ENCODE data around the gene SNTG2.
"Not testable (repeated sequence)": the region's sequence is repeated elsewhere in the genome, so short reads cannot be mapped to it uniquely, and the experiment has no call there.

SNTG2 gene

DNA sequence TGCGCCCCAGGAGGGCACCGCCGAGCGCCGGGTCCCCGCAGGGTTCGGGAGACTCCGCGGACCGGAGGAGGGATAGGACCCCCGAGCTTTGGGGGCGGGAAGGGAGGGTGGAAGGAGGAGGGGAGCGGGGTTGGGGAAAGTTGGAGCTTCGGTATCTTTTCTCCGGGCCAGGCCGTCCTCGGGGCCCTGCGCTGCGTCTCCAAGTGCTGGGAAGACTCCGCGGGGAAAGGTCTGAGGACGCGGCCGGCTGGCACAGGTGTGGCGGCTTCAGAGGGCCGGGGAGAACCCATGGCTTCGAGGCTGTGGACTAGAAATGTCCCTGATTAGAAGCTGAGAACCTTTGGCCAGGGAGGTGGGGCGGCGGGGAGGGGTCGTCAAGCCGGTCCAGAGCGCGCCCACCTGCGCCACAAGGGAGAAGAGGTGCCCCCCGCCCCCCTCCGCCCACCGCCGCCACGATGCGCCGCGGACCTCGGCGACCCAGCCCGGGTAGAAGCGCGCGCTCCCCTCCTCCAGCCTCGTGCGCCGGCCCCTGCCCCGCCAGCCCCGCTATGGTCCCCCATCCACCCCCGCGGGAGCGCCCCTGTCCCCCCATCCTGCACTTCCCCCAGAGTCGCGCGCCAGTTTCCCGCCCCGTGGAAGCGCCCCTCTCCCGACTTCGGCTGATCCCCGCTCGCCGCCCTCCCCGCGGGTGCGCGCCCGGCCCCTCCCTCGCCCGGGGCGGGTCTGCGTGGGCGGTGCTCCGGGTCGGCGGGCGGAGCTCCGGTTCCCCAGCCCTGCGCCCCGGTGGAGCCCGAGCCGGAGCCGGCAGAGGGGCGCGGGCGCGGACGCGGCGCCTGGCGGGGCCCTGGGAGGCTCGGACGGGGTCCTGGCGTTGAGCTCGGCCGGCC is at the start of gene SNTG2:
Gene SNTG2, plus strand, starts transcription at position 770 of the 887 bp plus-strand sequence. CDS start 148 bp downstream, outside the sequence.
- DNase-seq (ENCODE audit: low spot score) = no peak

- no peak for DNase-seq (ENCODE audit: low spot score)
Observed at GRCh38 chr2:902584-902983, 48.1 kb upstream of the SNTG2 start.

DNA sequence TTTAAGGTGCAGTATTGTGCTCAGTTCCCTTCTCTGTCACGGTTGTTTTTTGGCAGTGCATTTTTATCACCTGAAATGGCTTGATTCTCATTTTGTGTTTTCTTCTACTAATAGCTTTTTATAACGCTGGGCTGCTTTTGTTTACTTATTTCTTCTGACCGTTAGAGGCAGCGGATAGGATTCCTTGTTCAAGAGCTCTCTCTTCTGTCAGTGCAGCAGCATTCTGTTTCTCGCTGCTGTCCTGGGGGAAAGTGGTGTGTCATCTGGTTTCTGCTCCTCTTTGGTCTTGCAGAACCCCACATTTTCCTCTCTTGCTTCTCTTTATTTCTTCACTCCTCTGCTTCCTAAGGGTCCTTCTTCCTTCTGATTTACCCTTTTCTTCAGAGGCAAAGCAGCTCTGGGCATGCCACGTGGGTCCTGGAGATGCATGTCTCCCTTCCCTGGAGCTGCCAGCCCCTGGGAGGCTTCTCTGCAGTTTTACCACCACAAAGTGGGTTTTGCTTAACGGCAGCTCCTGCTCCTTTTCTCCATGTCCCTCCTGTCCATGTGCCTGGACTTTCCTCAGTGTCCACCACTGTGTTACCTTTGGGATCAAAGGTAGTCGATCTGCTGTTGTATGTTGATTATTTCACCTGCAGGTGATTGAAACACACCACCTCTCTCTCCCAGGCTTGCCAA is 47.3 kb upstream of the SNTG2 start:
- DNase-seq (ENCODE audit: low spot score) = no peak

GRCh38 chr2:904246-905024 is 46.2 kb upstream of the SNTG2 start:
- no peak for DNase-seq (ENCODE audit: low spot score)

DNA sequence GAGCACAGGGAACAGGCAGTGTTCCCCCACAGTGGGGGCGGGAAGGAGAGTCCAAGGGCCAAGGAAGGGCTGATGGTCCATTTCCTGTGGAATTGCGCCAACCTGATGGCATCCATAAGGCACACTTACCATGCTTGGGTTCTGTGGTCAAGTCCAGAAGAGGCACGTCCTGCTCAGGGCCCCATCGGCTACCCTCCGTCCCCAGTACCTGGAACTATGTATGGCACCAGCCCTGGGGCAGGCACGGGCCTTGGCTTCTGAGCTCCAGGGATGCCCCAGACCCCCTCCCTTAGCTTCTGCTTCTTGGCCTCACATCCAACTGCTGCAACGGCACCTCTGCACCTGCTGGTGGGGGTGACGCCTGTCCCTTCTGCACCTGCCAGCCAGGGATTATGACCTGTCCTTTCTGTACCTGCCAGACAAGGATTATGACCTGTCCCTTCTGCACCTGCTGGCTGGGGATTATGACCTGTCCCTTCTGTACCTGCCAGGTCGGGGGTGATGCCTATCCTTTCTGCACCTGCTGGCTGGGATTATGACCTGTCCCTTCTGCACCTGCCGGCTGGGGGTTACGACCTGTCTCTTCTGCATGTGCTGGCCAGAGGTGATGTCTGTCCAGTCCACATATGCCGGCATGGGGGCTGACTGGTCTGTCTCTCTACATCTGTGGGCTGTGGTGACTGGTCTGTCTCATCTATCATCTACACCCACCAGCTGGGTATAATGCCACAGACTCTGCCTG is 45.4 kb upstream of the SNTG2 start:
- no peak for DNase-seq (ENCODE audit: low spot score)

DNA sequence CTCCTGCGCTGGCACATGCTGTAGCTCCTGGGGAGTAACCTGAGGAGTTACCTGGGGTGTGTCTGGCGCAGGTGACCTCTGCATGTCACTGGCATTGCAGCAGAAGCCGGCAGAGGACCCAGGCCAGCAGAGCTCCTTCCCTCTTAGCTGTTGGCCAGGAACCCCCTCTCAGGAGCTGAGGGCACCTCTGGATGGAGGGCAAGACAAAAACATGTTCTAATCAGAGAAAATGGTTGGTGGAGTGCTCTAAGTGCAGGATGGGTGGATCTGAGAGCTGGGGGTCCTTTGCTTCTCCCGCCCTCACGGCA is 44.9 kb upstream of the SNTG2 start:
- DNase-seq (ENCODE audit: low spot score) = no peak

GRCh38 chr2:907706-908105 is 42.9 kb upstream of the SNTG2 start:
- DNase-seq (ENCODE audit: low spot score) = no peak

GRCh38 chr2:908568-908967 is 42.1 kb upstream of the SNTG2 start:
- no peak for DNase-seq (ENCODE audit: low spot score)

DNA sequence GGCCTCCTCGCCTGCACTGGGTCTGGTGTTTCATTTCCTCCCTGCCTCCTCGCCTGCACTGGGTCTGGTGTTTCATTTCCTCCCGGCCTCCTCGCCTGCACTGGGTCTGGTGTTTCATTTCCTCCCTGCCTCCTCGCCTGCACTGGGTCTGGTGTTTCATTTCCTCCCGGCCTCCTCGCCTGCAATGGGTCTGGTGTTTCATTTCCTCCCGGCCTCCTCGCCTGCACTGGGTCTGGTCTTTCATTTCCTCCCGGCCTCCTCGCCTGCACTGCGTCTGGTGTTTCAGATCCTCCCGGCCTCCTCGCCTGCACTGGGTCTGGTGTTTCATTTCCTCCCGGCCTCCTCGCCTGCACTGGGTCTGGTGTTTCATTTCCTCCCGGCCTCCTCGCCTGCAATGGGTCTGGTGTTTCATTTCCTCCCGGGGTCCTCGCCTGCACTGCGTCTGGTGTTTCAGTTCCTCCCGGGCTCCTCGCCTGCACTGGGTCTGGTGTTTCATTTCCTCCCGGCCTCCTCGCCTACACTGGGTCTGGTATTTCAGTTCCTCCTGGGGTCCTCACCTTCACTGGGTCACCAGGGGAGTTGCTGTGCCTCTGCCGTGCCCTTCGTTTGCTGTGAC is 40.8 kb upstream of the SNTG2 start:
- not testable (repeated sequence) for DNase-seq (ENCODE audit: low spot score)

GRCh38 chr2:910698-911097 is 40.0 kb upstream of the SNTG2 start:
- no peak for DNase-seq (ENCODE audit: low spot score)

GRCh38 chr2:915979-916378 is 34.7 kb upstream of the SNTG2 start:
- DNase-seq (ENCODE audit: low spot score) = no peak

DNA sequence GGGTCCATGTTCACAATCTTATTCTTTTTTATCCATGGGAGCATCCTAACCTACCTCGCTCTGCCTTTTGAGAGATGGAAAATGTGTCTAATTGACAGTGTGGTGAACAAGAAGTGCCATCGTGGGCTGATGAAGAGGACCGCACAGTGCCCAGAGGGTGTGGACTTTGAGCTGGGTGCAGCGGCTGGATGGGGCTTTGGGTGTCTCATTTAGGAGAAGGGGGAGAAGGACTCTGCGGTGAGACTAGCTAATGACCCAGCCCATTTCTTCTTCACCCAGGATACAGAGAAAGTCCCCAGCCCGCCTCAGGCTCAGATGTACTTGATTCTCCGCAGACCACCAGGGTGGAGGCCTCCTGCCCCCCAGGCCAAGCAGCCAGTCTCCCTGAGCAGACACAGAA is 33.7 kb upstream of the SNTG2 start:
- no peak for DNase-seq (ENCODE audit: low spot score)

DNA sequence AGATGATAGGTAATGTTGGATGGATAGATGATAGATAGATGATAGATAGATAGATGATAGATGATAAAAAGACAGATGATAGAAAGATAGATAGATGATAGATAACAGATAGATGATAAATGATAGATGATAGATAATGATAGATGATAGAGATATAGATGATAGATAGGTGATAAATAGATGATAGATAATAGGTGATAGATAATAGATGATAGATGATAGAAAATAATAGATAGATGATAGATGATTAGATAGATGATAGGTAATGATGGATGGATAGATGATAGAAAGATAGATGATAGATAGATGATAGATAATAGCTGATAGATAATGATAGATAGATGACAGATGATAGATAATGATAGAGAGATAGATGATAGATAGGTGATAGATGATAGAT is 31.0 kb upstream of the SNTG2 start:
- no peak for DNase-seq (ENCODE audit: low spot score)

- no peak for DNase-seq (ENCODE audit: low spot score)
Observed at GRCh38 chr2:920573-920972, 30.1 kb upstream of the SNTG2 start.

DNA sequence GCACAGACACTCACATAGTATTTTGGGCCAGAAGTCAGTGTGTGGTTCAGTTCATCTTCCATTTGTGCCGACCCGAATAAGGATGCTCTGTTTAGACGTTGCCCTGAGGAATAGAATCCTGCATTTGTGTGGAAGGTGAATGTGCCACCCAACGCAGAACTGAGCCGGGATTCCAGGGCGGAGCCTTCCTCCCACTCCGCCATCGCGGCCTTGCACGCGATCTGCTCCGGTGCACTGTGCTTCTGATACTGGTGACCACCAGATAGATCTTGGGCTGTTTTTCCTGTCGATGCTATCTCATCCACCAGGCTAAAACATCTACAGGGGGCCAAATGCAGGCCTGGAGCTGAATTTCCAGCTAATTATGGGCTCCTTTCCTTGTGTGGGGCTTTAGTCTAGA is 29.6 kb upstream of the SNTG2 start:
- DNase-seq (ENCODE audit: low spot score) = no peak

DNA sequence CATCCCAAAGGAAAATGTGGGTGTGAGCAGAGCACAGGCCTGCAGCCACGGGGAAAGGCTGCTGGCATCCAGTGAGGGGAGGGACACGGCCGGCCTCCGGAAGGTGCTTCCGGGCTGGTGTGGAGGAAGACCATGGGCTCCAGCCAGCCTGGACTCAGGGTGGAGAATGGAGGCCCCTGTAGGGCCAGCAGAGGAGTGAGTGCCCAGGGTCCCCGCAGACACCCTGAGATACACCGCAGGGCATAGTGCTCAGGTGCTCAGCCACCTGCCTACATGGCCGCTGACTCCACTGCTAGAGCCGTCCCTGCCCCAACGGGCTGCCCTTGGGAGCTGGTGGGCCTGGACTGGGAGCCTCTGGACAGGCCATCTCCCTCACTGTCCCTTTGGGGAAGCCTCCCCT is 28.5 kb upstream of the SNTG2 start:
- DNase-seq (ENCODE audit: low spot score) = no peak

- no peak for DNase-seq (ENCODE audit: low spot score)
Observed at GRCh38 chr2:923832-924601, 26.6 kb upstream of the SNTG2 start.

GRCh38 chr2:924701-925100 is 25.9 kb upstream of the SNTG2 start:
- DNase-seq (ENCODE audit: low spot score) = no peak

DNA sequence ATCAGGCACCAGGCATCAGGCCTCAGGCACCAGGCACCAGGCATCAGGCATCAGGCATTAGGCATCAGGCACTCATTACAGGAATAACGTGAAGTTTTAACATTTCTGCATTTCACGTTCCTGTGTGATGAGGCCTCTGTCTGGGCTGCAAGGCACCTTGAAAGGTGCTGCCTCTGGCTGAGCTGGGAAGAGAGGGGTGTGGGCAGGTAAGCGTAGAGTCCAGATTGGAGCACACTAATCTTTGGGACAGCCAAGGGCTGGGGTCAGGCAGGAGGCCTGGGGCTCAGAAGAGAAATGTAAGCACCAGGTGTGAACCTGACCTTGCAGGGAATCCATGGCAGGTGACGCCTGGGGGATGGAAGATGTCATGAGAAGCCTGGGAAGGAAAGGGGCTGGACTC is 25.3 kb upstream of the SNTG2 start:
- no peak for DNase-seq (ENCODE audit: low spot score)

- no peak for DNase-seq (ENCODE audit: low spot score)
Observed at GRCh38 chr2:925711-926110, 24.9 kb upstream of the SNTG2 start.

DNA sequence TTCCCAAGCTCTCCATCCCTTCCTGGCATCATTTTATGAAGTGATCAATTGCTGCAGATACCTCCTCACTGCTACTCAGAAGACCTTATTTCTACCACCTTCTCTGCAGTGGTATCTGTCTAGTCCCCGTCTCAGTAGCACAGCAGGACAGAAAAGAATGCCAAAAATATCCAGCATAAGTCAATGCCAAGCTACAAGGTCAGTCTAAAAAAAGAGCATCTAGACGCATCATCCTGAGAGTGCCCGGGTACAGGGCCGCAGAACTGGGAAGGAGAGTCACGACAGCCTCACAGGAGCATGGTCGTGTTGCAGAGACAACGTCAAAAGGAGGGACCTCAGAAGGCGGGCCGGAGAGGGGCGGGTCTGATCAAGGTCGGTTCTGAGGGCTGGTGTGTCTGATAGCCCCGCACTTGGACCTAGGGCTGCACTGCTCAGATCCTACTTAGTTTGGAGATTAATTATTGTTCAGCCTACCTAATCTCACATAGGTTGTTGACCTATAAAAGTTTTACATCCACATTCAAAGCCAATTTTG is 24.3 kb upstream of the SNTG2 start:
- no peak for DNase-seq (ENCODE audit: low spot score)

Data from HuH-7 (cell line).